Osteocyte (in vitro differentiated cells): ENCODE results near the gene HACD2. TPM values are rescaled to one million over a fixed set of nuclear protein-coding genes. Genes with fewer than 3 reads are reported as not detected.

Experiments used
- DNase-seq: peaks from one replicate; pipeline ENCODE4 v3.0.0; 2021; ENCODE audit warnings: mixed read lengths; ENCODE audit not compliant: unreplicated experiment; ENCODE audit errors: extremely low spot score
- H3K27ac Mint-ChIP-seq: one replicate; pipeline ENCODE4 v1.8.0; 2021; ENCODE audit warnings: mild to moderate bottlenecking, mixed read lengths; ENCODE audit not compliant: unreplicated experiment
- H3K27me3 Mint-ChIP-seq: one replicate; pipeline ENCODE4 v1.8.0; 2021; ENCODE audit warnings: mixed read lengths; ENCODE audit not compliant: unreplicated experiment
- H3K36me3 Mint-ChIP-seq: one replicate; pipeline ENCODE4 v1.8.0; 2021; ENCODE audit warnings: mixed read lengths; ENCODE audit not compliant: unreplicated experiment
- H3K4me1 Mint-ChIP-seq: one replicate; pipeline ENCODE4 v1.8.0; 2021; ENCODE audit warnings: mixed read lengths; ENCODE audit not compliant: unreplicated experiment
- H3K4me3 Mint-ChIP-seq: one replicate; pipeline ENCODE4 v1.8.0; 2021; ENCODE audit warnings: mild to moderate bottlenecking, moderate library complexity, mixed read lengths; ENCODE audit not compliant: unreplicated experiment
- H3K9me3 Mint-ChIP-seq: one replicate; pipeline ENCODE4 v1.8.0; 2021; ENCODE audit warnings: mixed read lengths; ENCODE audit not compliant: unreplicated experiment
- total RNA-seq: library from RNA; stranded (reverse); gene quantifications from 2 replicates; pipeline ENCODE4 v1.2.1, GENCODE V29; 2021
- TF ChIP-seq, protein P1 (sequence below): fragments of 200-600 bp; sonication (generic); IDR thresholded peaks from 2 replicates; pipeline ENCODE4 v1.5.0; 2021; ENCODE audit warnings: antibody characterized with exemption, mild to moderate bottlenecking, moderate library complexity

The HACD2 gene
- total RNA-seq, 1 donor from 2014 or later, result 63.8 TPM

- H3K27me3 Mint-ChIP-seq, result no peaks in the 10 kb centered on the region
- TF ChIP-seq, protein P1, sequence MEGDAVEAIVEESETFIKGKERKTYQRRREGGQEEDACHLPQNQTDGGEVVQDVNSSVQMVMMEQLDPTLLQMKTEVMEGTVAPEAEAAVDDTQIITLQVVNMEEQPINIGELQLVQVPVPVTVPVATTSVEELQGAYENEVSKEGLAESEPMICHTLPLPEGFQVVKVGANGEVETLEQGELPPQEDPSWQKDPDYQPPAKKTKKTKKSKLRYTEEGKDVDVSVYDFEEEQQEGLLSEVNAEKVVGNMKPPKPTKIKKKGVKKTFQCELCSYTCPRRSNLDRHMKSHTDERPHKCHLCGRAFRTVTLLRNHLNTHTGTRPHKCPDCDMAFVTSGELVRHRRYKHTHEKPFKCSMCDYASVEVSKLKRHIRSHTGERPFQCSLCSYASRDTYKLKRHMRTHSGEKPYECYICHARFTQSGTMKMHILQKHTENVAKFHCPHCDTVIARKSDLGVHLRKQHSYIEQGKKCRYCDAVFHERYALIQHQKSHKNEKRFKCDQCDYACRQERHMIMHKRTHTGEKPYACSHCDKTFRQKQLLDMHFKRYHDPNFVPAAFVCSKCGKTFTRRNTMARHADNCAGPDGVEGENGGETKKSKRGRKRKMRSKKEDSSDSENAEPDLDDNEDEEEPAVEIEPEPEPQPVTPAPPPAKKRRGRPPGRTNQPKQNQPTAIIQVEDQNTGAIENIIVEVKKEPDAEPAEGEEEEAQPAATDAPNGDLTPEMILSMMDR, result peak; percentile 42
- H3K36me3 Mint-ChIP-seq, result peaks cover 16% of the 10 kb centered on the region
- H3K4me1 Mint-ChIP-seq, result peaks cover 38% of the 10 kb centered on the region
- H3K4me3 Mint-ChIP-seq, result peak overlapping the region; percentile 89
- H3K9me3 Mint-ChIP-seq, result no peaks in the 10 kb centered on the region
- DNase-seq, result peak; percentile 85
- peak overlapping the region; percentile 77 for H3K27ac Mint-ChIP-seq
These were observed 417 bp downstream of the HACD2 start for GRCh38 chr3:123584284-123584987.

DNA sequence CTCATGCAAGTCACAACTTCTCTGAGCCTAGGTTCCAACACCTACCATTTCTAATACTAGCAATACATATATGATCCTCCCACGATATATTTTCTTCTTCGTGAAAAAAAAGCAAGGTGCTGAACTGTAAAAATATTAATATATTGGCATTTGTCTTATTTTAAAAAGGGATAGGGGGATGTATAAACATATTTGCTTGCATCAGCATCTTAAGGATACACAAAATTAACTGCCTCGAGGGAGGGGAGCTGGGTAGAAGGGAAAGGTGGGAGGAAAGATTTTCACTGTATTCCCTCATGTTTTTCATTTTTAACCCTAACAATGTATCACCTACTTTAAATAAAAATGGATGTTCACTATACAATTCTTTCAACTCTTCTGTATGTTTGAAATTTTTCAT is 1.3 kb downstream of the HACD2 start:
- Mint-ChIP-seq H3K4me3 (peak overlapping the region; percentile 89), H3K4me1 (peaks cover 40% of the 10 kb centered on the region), H3K27me3 (no peaks in the 10 kb centered on the region), H3K36me3 (peaks cover 20% of the 10 kb centered on the region), H3K27ac (no peak overlapping the region), H3K9me3 (no peaks in the 10 kb centered on the region)
- DNase-seq, result no peak
- TF ChIP-seq, protein P1, result no peak

DNA sequence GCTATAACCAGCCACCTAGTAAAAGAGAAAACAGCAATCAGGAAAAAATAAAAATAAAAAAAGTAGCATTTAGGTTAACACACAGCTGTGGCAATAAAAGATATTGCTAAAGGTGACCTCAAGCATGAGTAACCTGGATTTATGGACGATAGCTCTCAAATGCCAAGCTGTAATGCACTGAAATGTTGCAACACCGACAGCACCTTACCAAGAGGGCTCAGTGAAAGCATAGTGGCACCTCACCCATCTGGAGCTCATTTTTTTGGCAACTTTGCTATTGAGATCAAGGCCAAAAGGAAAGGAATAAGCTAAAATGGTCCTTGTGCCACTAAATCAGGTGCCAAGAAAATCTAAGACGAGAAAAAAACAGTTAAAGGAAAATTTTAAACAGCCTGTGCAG is 2.5 kb downstream of the HACD2 start:
- H3K9me3 Mint-ChIP-seq, result no peaks in the 10 kb centered on the region
- no peak overlapping the region for H3K27ac Mint-ChIP-seq
- H3K27me3 Mint-ChIP-seq, result no peaks in the 10 kb centered on the region
- TF ChIP-seq, protein P1, result no peak
- DNase-seq, result no peak
- H3K4me3 Mint-ChIP-seq, result peak overlapping the region; percentile 41
- peaks cover 27% of the 10 kb centered on the region for H3K36me3 Mint-ChIP-seq
- peaks cover 30% of the 10 kb centered on the region for H3K4me1 Mint-ChIP-seq

DNA sequence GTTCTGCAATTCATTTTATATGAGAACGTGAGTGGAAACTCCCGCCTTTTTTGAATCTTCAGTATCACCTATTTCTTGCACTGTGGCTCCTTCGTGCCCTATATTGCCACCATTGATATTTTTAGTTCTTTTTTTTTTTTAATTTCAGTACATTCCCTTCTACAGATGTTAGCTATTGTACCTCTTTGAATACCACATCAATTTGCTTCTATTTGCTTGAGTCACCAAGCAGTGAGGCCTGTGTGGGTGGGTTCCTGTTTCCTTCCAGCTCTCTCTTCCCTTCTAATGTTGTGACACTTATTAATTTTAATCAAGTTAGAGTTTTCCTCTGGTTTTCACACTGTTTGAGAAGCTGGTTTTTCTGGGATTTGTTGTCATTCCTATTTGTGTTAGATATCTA is 8.7 kb downstream of the HACD2 start:
- DNase-seq, result no peak

GRCh38 chr3:123571973-123572365 is 12.9 kb downstream of the HACD2 start:
- TF ChIP-seq, protein P1, result no peak
- H3K27ac Mint-ChIP-seq, result peak overlapping the region; percentile 47
- no peak overlapping the region for H3K4me3 Mint-ChIP-seq
- peaks cover 22% of the 10 kb centered on the region for H3K36me3 Mint-ChIP-seq
- H3K9me3 Mint-ChIP-seq, result no peaks in the 10 kb centered on the region
- no peak for DNase-seq
- H3K4me1 Mint-ChIP-seq, result peaks cover 26% of the 10 kb centered on the region
- no peaks in the 10 kb centered on the region for H3K27me3 Mint-ChIP-seq

More for the DNA sequence above, 8.7 kb downstream of the HACD2 start:
- peaks cover 39% of the 10 kb centered on the region for H3K36me3 Mint-ChIP-seq
- H3K9me3 Mint-ChIP-seq, result no peaks in the 10 kb centered on the region
- H3K4me1 Mint-ChIP-seq, result peaks cover 27% of the 10 kb centered on the region
- TF ChIP-seq, protein P1, result no peak
- no peak overlapping the region for H3K4me3 Mint-ChIP-seq
- no peaks in the 10 kb centered on the region for H3K27me3 Mint-ChIP-seq
- H3K27ac Mint-ChIP-seq, result no peak overlapping the region
